Neural cell (in vitro differentiated cells): ENCODE measurements around the gene ADAMTS15. TPM values are rescaled to one million over a fixed set of nuclear protein-coding genes. Genes with fewer than 3 reads are reported as not detected.

Source experiments
- H2AFZ ChIP-seq: fragments of 200-600, 300-800 bp; sonication (generic), shearing (Covaris generic); 2 replicates; pipeline ENCODE4 v1.6.0; 2014; ENCODE audit warnings: low read depth, mild to moderate bottlenecking, antibody characterized with exemption, low read length, moderate library complexity
- H3F3A ChIP-seq: fragments of 200-600 bp; shearing (Covaris generic); 2 replicates; pipeline ENCODE4 v1.6.1; 2016; ENCODE audit warnings: mild to moderate bottlenecking, moderate library complexity, mixed read lengths, antibody characterized with exemption, low read length; ENCODE audit not compliant: insufficient read depth, poor library complexity, severe bottlenecking
- H3K27ac ChIP-seq: fragments of 200-600, 300-800 bp; sonication (generic), shearing (Covaris generic); 2 replicates; pipeline ENCODE4 v1.5.1; 2014; ENCODE audit warnings: mild to moderate bottlenecking, low read length, moderate library complexity
- H3K27me3 ChIP-seq: fragments of 300-800, 200-600 bp; sonication (generic), shearing (Covaris generic); 2 replicates; pipeline ENCODE4 v1.6.0; 2014; ENCODE audit warnings: mild to moderate bottlenecking, low read depth, low read length, moderate library complexity; ENCODE audit not compliant: insufficient read depth
- H3K36me3 ChIP-seq: fragments of 300-800, 200-600 bp; sonication (generic), shearing (Covaris generic); 2 replicates; pipeline ENCODE4 v1.5.1; 2014; ENCODE audit warnings: mild to moderate bottlenecking, antibody characterized with exemption, low read length, moderate library complexity; ENCODE audit not compliant: insufficient read depth
- H3K4me2 ChIP-seq: fragments of 300-800, 200-600 bp; sonication (generic), shearing (Covaris generic); 2 replicates; pipeline ENCODE4 v1.6.0; 2014; ENCODE audit warnings: mild to moderate bottlenecking, low read length
- H3K4me3 ChIP-seq: fragments of 300-800, 200-600 bp; sonication (generic), shearing (Covaris generic); 2 replicates; pipeline ENCODE4 v1.5.1; 2014; ENCODE audit warnings: mild to moderate bottlenecking, low read length, moderate library complexity
- H3K79me2 ChIP-seq: fragments of 200-600 bp; shearing (Covaris generic); replicated peaks from 2 replicates; pipeline ENCODE4 v1.6.0; 2014; ENCODE audit warnings: mild to moderate bottlenecking, low read length, moderate library complexity; ENCODE audit not compliant: insufficient read depth
- H3K9ac ChIP-seq: fragments of 300-800, 200-600 bp; sonication (generic), shearing (Covaris generic); 2 replicates; pipeline ENCODE4 v1.6.1; 2016; ENCODE audit warnings: mild to moderate bottlenecking, low read length, mixed read lengths
- H3K9me2 ChIP-seq: fragments of 200-600 bp; shearing (Covaris generic); 2 replicates; pipeline ENCODE4 v1.6.1; 2016; ENCODE audit warnings: mild to moderate bottlenecking, low read length, mixed read lengths; ENCODE audit not compliant: insufficient read depth
- H3K9me3 ChIP-seq: fragments of 200-600, 300-800 bp; sonication (generic), shearing (Covaris generic); 2 replicates; pipeline ENCODE4 v1.6.1; 2016; ENCODE audit warnings: mild to moderate bottlenecking, mixed run types, low read length, moderate library complexity, mixed read lengths
- H4K20me1 ChIP-seq: fragments of 200-600 bp; shearing (Covaris generic); 2 replicates; pipeline ENCODE4 v1.6.1; 2016; ENCODE audit warnings: mild to moderate bottlenecking, mixed run types; ENCODE audit not compliant: insufficient read depth
- EP300 ChIP-seq: fragments of 450-650 bp; conservative IDR thresholded peaks from 2 replicates; pipeline ENCODE4 v1.6.1; 2014; ENCODE audit warnings: antibody characterized with exemption, mild to moderate bottlenecking, moderate library complexity; ENCODE audit not compliant: poor library complexity, severe bottlenecking
- EZH2 ChIP-seq: fragments of 200-600, 300-800 bp; shearing (Covaris generic), sonication (generic); IDR thresholded peaks from 2 replicates; pipeline ENCODE4 v1.6.1; 2014; ENCODE audit warnings: antibody characterized with exemption, low read length, borderline replicate concordance, mild to moderate bottlenecking; ENCODE audit not compliant: insufficient read depth, poor library complexity, severe bottlenecking
- MXI1 ChIP-seq: fragments of 450-650 bp; conservative IDR thresholded peaks from 2 replicates; pipeline ENCODE4 v1.6.1; 2014; ENCODE audit warnings: antibody characterized with exemption, mild to moderate bottlenecking; ENCODE audit not compliant: poor library complexity, severe bottlenecking
- POLR2AphosphoS5 ChIP-seq: IDR thresholded peaks from 2 replicates; pipeline ENCODE4 v1.6.1; 2012
- RAD21 ChIP-seq: fragments of 450-650 bp; conservative IDR thresholded peaks from 2 replicates; pipeline ENCODE4 v1.6.1; 2014; ENCODE audit warnings: antibody characterized with exemption, mild to moderate bottlenecking, moderate library complexity
- SMC3 ChIP-seq: fragments of 450-650 bp; conservative IDR thresholded peaks from 2 replicates; pipeline ENCODE4 v1.6.1; 2014; ENCODE audit warnings: antibody characterized with exemption, mild to moderate bottlenecking, moderate library complexity; ENCODE audit not compliant: poor library complexity
- TAF1 ChIP-seq: IDR thresholded peaks from 2 replicates; pipeline ENCODE4 v1.6.1; 2012; ENCODE audit warnings: low read depth
- polyA plus RNA-seq: library from polyadenylated mRNA; depleted of rRNA; stranded (reverse); fragments of >200 nt; gene quantifications from 2 replicates; pipeline ENCODE4 v1.2.3, GENCODE V29; 2014
- TF ChIP-seq, protein P1 (sequence below): fragments of 450-650 bp; IDR thresholded peaks from 2 replicates; pipeline ENCODE4 v1.5.1; 2014; ENCODE audit warnings: antibody characterized with exemption, mild to moderate bottlenecking, moderate library complexity; ENCODE audit not compliant: poor library complexity, severe bottlenecking
- TF ChIP-seq, protein P2 (sequence below): IDR thresholded peaks from 2 replicates; pipeline ENCODE4 v1.6.1; 2012; ENCODE audit warnings: borderline replicate concordance

The ADAMTS15 gene
- polyA plus RNA-seq, 1 donor from 2014 or later = 1.1 TPM

DNA sequence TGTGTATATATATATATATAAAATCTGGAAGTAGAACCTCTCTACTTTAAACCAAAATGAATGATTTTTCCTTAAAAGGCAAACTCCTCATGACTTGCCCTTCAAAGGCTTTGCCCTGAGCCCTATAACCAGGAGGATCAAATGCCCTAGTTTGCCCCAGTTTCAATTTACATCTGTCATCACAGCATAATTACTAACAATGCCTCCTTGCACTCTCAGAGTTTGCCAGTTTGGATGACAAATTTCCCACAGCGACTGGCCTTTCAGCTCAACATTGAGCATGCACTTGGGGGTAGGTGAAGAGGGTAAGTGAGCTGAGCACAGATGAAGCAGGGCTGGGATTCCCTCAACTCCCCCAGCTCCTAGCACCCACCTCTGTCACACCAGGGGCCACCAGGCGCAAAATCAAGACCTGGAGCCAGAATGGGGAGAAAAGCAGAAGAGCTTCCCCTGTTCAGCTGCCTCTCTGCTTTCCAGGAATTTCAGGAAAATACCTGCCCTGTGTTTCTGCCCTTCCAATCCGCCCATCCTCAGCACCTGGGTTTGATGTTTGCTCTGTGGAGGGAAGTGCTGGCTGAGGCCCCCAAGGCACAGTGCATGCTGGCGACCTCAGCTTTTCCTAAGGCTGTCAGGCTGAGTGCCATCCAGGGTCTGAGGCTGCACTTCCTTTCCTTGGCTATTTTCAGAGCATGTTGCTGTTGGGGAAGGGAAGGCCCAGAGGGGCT, 67.5 kb downstream of the ADAMTS15 start:
- no peak overlapping the region for H3K4me2 ChIP-seq
- H3K79me2 ChIP-seq = no peaks in the 10 kb centered on the region
- no peak overlapping the region for H2AFZ ChIP-seq
- H3F3A ChIP-seq = no peaks in the 10 kb centered on the region
- H3K9me2 ChIP-seq = no peaks in the 10 kb centered on the region
- H3K27me3 ChIP-seq = no peaks in the 10 kb centered on the region
- H3K4me3 ChIP-seq = no peak overlapping the region
- H4K20me1 ChIP-seq = no peaks in the 10 kb centered on the region
- TF ChIP-seq, protein P1, sequence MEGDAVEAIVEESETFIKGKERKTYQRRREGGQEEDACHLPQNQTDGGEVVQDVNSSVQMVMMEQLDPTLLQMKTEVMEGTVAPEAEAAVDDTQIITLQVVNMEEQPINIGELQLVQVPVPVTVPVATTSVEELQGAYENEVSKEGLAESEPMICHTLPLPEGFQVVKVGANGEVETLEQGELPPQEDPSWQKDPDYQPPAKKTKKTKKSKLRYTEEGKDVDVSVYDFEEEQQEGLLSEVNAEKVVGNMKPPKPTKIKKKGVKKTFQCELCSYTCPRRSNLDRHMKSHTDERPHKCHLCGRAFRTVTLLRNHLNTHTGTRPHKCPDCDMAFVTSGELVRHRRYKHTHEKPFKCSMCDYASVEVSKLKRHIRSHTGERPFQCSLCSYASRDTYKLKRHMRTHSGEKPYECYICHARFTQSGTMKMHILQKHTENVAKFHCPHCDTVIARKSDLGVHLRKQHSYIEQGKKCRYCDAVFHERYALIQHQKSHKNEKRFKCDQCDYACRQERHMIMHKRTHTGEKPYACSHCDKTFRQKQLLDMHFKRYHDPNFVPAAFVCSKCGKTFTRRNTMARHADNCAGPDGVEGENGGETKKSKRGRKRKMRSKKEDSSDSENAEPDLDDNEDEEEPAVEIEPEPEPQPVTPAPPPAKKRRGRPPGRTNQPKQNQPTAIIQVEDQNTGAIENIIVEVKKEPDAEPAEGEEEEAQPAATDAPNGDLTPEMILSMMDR = no peak
- TF ChIP-seq EZH2 (no peak), SMC3 (no peak), TAF1 (no peak), MXI1 (no peak), EP300 (no peak), RAD21 (no peak), POLR2AphosphoS5 (no peak)
- TF ChIP-seq, protein P2, sequence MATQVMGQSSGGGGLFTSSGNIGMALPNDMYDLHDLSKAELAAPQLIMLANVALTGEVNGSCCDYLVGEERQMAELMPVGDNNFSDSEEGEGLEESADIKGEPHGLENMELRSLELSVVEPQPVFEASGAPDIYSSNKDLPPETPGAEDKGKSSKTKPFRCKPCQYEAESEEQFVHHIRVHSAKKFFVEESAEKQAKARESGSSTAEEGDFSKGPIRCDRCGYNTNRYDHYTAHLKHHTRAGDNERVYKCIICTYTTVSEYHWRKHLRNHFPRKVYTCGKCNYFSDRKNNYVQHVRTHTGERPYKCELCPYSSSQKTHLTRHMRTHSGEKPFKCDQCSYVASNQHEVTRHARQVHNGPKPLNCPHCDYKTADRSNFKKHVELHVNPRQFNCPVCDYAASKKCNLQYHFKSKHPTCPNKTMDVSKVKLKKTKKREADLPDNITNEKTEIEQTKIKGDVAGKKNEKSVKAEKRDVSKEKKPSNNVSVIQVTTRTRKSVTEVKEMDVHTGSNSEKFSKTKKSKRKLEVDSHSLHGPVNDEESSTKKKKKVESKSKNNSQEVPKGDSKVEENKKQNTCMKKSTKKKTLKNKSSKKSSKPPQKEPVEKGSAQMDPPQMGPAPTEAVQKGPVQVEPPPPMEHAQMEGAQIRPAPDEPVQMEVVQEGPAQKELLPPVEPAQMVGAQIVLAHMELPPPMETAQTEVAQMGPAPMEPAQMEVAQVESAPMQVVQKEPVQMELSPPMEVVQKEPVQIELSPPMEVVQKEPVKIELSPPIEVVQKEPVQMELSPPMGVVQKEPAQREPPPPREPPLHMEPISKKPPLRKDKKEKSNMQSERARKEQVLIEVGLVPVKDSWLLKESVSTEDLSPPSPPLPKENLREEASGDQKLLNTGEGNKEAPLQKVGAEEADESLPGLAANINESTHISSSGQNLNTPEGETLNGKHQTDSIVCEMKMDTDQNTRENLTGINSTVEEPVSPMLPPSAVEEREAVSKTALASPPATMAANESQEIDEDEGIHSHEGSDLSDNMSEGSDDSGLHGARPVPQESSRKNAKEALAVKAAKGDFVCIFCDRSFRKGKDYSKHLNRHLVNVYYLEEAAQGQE = no peak
- no peak overlapping the region for H3K9ac ChIP-seq
- no peak overlapping the region for H3K27ac ChIP-seq
- no peaks in the 10 kb centered on the region for H3K36me3 ChIP-seq
- no peaks in the 10 kb centered on the region for H3K9me3 ChIP-seq

DNA sequence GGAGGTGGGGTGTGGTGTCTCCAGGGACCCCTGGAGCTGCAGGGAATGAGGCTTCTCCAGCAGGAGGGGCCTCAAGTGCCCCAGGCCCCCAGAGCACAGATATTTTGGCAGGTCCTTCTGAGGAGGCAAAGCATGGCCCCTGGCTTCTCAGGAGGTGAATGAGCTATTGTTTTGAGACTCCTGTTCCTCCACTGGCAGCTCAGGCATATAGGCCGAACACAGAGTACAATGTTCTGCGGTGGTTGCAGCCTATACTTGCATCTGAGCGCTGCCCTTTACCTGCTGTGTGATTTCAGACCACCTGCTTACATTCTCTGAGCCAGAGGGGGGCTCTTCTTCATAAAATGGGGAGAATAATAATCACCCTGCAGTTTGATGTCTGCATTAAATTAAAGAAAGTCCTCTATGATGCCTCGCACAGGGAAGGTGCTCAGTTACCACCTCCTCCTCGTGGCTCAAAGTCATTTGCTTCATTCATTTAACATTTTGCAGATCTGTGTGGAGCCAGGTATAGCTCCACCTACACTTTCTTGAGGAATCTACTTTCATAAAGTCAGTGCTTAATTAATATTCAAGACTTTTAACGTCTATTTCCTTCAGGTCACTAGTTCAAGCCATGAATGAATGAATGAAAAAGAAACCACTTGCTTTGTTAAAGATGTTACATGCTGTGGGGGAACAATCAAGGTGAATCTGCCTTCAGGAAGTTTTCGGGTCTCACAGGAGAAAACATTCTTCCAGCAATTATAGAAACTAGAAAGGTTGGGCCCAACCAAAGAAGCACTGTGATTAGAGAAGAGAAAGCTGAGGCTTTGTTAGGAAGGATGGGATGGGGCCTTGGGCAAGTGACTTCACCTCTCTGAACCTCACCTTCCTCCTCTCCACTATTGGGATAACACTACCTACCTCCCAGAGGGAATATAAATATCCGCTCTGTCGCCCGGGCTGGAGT, 68.4 kb downstream of the ADAMTS15 start:
- Histone ChIP-seq H3F3A (no peaks in the 10 kb centered on the region), H3K9me3 (no peaks in the 10 kb centered on the region), H3K9me2 (no peaks in the 10 kb centered on the region), H3K4me3 (no peak overlapping the region), H3K4me2 (no peak overlapping the region), H4K20me1 (no peaks in the 10 kb centered on the region), H3K27me3 (no peaks in the 10 kb centered on the region), H2AFZ (no peak overlapping the region), H3K79me2 (no peaks in the 10 kb centered on the region), H3K27ac (no peak overlapping the region), H3K9ac (no peak overlapping the region), H3K36me3 (no peaks in the 10 kb centered on the region)
- no peak for TF ChIP-seq SMC3
